ENCODE results near the gene IGSF8. TPM values are rescaled to one million over a fixed set of nuclear protein-coding genes. Genes with fewer than 3 reads are reported as not detected.

IGSF8 gene, protein sequence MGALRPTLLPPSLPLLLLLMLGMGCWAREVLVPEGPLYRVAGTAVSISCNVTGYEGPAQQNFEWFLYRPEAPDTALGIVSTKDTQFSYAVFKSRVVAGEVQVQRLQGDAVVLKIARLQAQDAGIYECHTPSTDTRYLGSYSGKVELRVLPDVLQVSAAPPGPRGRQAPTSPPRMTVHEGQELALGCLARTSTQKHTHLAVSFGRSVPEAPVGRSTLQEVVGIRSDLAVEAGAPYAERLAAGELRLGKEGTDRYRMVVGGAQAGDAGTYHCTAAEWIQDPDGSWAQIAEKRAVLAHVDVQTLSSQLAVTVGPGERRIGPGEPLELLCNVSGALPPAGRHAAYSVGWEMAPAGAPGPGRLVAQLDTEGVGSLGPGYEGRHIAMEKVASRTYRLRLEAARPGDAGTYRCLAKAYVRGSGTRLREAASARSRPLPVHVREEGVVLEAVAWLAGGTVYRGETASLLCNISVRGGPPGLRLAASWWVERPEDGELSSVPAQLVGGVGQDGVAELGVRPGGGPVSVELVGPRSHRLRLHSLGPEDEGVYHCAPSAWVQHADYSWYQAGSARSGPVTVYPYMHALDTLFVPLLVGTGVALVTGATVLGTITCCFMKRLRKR
- 29.2 and 30.3 TPM in 2 replicates for total RNA-seq (2014; rRNA removed; shearing (Covaris generic))

DNA sequence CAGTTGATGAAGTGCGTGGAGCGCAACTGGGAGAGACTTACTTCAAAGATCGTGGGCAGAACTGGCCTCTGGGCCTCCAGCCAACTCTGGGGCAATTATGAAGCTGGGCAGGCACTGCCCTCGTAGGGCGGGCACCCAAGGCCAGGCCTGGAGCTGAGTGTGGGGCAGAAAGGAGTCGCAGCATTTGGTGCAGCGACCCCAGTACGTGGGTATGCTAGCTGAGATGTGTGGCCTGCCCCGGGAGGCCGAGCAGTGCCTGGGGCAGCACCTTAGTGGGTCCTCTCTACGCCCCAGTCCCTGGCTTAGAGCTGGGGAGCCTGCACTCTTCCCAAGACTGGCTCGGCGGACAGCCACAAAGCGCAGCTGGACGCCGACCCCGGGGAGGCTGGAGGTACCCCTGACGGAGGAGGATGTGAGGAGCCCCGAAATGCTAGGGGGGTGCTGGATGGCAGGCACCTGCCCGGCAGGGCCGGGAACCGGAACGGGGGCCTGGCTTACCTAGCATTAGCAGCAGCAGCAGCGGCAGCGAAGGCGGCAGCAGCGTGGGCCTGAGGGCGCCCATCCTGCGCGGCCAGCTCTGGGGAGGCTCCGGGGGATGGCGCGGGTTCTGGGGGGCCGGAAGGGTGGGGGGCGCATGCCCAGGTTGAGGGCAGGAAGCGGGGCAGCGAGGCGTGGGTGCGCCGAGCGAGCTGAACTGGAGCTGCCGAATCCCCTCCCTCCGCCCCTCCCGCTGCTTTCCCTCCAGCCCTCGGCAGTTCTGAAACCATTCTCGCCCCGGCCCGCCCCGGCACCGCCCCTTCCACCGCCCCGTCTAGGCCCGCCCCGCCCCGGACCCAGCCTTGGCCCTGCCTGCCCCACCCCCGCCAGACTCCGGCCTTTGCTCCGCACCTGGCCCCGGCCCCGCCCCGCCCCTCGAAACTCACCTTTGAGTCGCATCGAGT is at the start of gene IGSF8:
Gene IGSF8, minus strand, starts transcription at position 709 of the 941 bp plus-strand sequence. Its CDS starts 147 bp downstream, at position 562.

DNA sequence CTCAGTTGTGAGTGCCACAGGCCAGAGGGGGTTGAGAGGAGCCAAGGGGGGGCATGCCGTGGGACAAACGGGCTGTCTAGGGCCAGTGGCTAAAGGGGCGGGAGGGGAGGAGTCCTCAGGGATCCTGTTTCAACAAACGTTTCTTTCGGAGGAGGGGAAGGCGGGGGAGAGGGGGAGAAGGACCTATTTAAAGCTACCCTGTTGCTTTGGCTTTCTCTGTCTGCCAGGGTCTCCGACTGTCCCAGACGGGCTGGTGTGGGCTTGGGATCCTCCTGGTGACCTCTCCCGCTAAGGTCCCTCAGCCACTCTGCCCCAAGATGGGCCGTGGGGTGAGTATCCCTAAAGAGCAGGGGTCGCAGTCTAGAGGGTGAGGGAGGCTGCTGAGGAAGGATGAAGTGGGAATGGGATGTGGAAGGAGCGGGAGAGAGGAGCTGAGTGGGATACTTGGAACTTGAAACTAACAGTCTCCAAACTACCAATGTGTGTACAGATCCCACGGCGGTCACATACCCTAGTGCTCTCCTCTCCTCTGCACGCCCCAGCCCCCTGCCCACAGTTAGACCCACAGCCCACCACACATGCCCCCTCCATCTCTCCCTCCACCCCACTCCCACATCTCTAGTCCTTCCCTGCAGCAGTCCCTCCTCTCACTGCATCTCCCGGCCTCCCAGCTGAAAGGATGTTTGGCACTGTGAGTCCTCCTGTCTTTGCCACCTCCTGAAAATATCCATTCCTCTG is 17.3 kb upstream of the IGSF8 start, which contains the start of gene ATP1A2:
Gene ATP1A2, plus strand, starts transcription at position 215 of the 738 bp plus-strand sequence. Its CDS starts 103 bp downstream, at position 318.

DNA sequence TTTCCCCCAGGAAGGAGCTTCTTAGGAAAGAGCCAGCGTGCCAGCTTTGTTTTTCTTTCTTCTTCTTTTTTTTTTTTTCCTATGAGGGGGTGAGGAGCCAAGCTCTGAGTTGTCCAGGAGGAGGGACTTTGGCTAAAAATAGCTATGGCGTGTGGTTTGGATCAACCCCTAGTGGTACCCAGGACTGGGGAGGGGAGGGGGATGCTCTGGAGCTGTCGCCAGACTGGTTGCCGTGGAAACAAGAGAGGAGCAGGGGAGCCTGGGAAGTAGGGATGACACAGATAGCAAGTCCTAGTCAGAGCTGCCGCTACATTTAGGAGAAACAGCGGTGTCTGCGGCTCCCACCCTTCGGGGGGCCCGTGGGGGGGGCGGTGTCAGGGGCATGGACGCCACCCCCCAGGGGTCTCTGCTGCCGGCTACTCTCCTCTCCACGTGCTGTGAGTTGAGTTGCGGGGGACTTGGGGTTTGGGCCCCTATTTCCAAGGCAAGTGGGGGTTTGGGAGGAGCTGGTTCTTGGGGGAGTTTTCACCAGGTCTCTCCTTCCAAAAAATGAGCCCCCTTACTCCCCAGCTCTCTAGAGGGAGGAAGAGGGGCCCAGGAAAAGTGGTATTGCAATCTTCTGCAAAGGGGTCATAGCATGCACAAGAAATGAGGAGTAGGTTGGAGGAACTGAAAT is 17.0 kb downstream of the IGSF8 start, which contains the start of gene KCNJ9:
Gene KCNJ9, plus strand, starts transcription at position 278 of the 676 bp plus-strand sequence. CDS start 2,493 bp downstream, outside the sequence.

DNA sequence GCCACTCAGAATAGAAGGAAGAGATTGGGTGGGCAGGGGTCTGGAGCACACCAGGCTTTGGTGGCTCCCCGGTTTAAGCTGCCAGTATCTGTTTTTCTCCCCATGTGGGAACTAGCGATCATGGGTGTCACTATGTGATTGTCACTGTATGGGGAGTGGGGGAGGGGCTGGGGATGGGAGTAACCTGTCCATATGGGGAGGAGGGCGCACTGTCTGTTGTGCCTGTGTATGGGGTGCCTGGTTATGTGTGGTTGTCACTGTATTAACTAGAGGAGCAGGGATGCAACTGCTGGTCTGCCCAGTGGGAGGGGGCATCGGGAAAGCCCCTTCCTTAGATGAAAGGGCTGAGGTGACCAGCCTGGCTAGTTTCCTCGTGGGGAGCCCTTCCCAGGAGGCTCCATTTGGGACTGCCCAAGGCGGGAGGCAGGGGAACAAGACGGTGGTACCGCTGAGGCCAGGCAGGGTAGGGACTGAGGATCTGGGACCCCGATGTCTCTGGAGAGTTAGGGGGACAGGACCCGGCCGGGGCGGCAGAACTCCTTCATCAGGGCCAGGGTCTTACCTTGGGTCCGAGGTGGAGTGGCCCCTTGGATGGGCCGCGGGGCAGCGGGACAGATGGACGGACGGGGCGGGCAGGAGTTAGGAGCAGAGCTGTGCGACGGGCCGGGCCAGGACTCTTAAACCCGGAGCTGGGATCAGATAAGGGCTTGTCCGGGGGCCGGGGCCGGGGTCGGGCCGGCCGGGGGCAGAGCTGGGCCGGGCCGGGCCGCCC is 28.8 kb downstream of the IGSF8 start, which contains the start of gene KCNJ10:
Gene KCNJ10, minus strand, starts transcription at position 701 of the 772 bp plus-strand sequence. CDS start 27,628 bp downstream, outside the sequence.

Other genes starting within 250 kb of the IGSF8 start
- not detected in 2 replicates for gene VSIG8, start 236.0 kb downstream of the IGSF8 start, total RNA-seq (2014; rRNA removed; shearing (Covaris generic))
- gene CFAP45, start 198.5 kb downstream of the IGSF8 start, total RNA-seq (2014; rRNA removed; shearing (Covaris generic)): 1.1 and 2.5 TPM in 2 replicates
- gene TAGLN2, start 173.1 kb downstream of the IGSF8 start, total RNA-seq (2014; rRNA removed; shearing (Covaris generic)): 674 and 697 TPM in 2 replicates
- 0.32 and 0.49 TPM in 2 replicates for gene IGSF9, start 153.0 kb downstream of the IGSF8 start, total RNA-seq (2014; rRNA removed; shearing (Covaris generic))
- 1.8 and 3.1 TPM in 2 replicates for gene SLAMF9, start 144.4 kb downstream of the IGSF8 start, total RNA-seq (2014; rRNA removed; shearing (Covaris generic))
- gene PIGM, start 66.6 kb downstream of the IGSF8 start, total RNA-seq (2014; rRNA removed; shearing (Covaris generic)): 5.5 and 6.1 TPM in 2 replicates
- gene KCNJ10, start 28.5 kb downstream of the IGSF8 start, total RNA-seq (2014; rRNA removed; shearing (Covaris generic)): not detected in 2 replicates
- not detected in 2 replicates for gene KCNJ9, start 17.1 kb downstream of the IGSF8 start, total RNA-seq (2014; rRNA removed; shearing (Covaris generic))
- not detected in 2 replicates for gene ATP1A2, start 17.1 kb upstream of the IGSF8 start, total RNA-seq (2014; rRNA removed; shearing (Covaris generic))
- not detected in 2 replicates for gene ATP1A4, start 53.0 kb upstream of the IGSF8 start, total RNA-seq (2014; rRNA removed; shearing (Covaris generic))
- gene CASQ1, start 92.0 kb upstream of the IGSF8 start, total RNA-seq (2014; rRNA removed; shearing (Covaris generic)): not detected in 2 replicates
- 107 and 133 TPM in 2 replicates for gene PEA15, start 106.8 kb upstream of the IGSF8 start, total RNA-seq (2014; rRNA removed; shearing (Covaris generic))
- gene DCAF8, start 163.9 kb upstream of the IGSF8 start, total RNA-seq (2014; rRNA removed; shearing (Covaris generic)): 129 and 133 TPM in 2 replicates
- gene PEX19, start 186.5 kb upstream of the IGSF8 start, total RNA-seq (2014; rRNA removed; shearing (Covaris generic)): 43.5 and 76.4 TPM in 2 replicates
- gene COPA, start 244.6 kb upstream of the IGSF8 start, total RNA-seq (2014; rRNA removed; shearing (Covaris generic)): 220 and 233 TPM in 2 replicates
- gene NCSTN, start 244.8 kb upstream of the IGSF8 start, total RNA-seq (2014; rRNA removed; shearing (Covaris generic)): 69.7 and 76.8 TPM in 2 replicates

Data from A375 (cell line).